ENCODE results near the gene PAX8. TPM values are rescaled to one million over a fixed set of nuclear protein-coding genes. Genes with fewer than 3 reads are reported as not detected.
"Not testable (repeated sequence)": the region's sequence is repeated elsewhere in the genome, so short reads cannot be mapped to it uniquely, and the experiment has no call there.

PAX8 gene
- total RNA-seq, 4 donors from 2014 or later = 2.8 to 23.9 (median 6.0) TPM

GRCh38 chr2:113305146-113305545 is 26.4 kb upstream of the PAX8 start:
- no peak for DNase-seq
- intact Hi-C loops (cut with DNase I; ENCODE audit: low total_unique reads) = no loop called here
- no peak for TF ChIP-seq POLR2A (IDR thresholded peaks at IDR 0.05)
- no peak for TF ChIP-seq CTCF (IDR thresholded peaks at IDR 0.05)
- no peaks in the 10 kb centered on the region for H3K4me1 ChIP-seq
- no peaks in the 10 kb centered on the region for H3K36me3 ChIP-seq
- H3K27ac ChIP-seq = no peak overlapping the region
- H3K4me3 ChIP-seq = no peak overlapping the region
- no peaks in the 10 kb centered on the region for H3K9me3 ChIP-seq
- no peaks in the 10 kb centered on the region for H3K27me3 ChIP-seq

GRCh38 chr2:113304702-113305101 is 26.0 kb upstream of the PAX8 start:
- TF ChIP-seq CTCF (IDR thresholded peaks at IDR 0.05) (no peak), POLR2A (IDR thresholded peaks at IDR 0.05) (no peak)
- no peak for DNase-seq

GRCh38 chr2:113302216-113302980 is 23.7 kb upstream of the PAX8 start:
- H3K36me3 ChIP-seq; DNase-seq; H3K27ac ChIP-seq; H3K9me3 ChIP-seq; H3K4me1 ChIP-seq; H3K4me3 ChIP-seq; H3K27me3 ChIP-seq; intact Hi-C loops (cut with DNase I; ENCODE audit: low total_unique reads): not testable (repeated sequence)

More at GRCh38 chr2:113304702-113305101, 26.0 kb upstream of the PAX8 start:
- Histone ChIP-seq H3K9me3 (no peaks in the 10 kb centered on the region), H3K4me1 (no peaks in the 10 kb centered on the region), H3K36me3 (no peaks in the 10 kb centered on the region), H3K27ac (no peak overlapping the region), H3K27me3 (no peaks in the 10 kb centered on the region), H3K4me3 (no peak overlapping the region)
- intact Hi-C loops (cut with DNase I; ENCODE audit: low total_unique reads) = no loop called here

- TF ChIP-seq POLR2A (IDR thresholded peaks at IDR 0.05) = no peak
- TF ChIP-seq CTCF (IDR thresholded peaks at IDR 0.05) = no peak
- no peaks in the 10 kb centered on the region for H3K4me1 ChIP-seq
- H3K4me3 ChIP-seq = no peak overlapping the region
- H3K27me3 ChIP-seq = no peaks in the 10 kb centered on the region
- intact Hi-C loops (cut with DNase I; ENCODE audit: low total_unique reads) = no loop called here
- H3K36me3 ChIP-seq = no peaks in the 10 kb centered on the region
- no peak overlapping the region for H3K27ac ChIP-seq
- no peaks in the 10 kb centered on the region for H3K9me3 ChIP-seq
- DNase-seq = no peak
These were observed 21.6 kb upstream of the PAX8 start for GRCh38 chr2:113300281-113300680.

GRCh38 chr2:113298176-113298575 is 19.5 kb upstream of the PAX8 start:
- Histone ChIP-seq H3K9me3 (no peaks in the 10 kb centered on the region), H3K27me3 (no peaks in the 10 kb centered on the region), H3K4me1 (no peaks in the 10 kb centered on the region), H3K27ac (no peak overlapping the region), H3K36me3 (no peaks in the 10 kb centered on the region), H3K4me3 (no peak overlapping the region)
- DNase-seq = no peak
- no peak for TF ChIP-seq POLR2A (IDR thresholded peaks at IDR 0.05)
- no peak for TF ChIP-seq CTCF (IDR thresholded peaks at IDR 0.05)
- intact Hi-C loops (cut with DNase I; ENCODE audit: low total_unique reads) = no loop called here

GRCh38 chr2:113297590-113297989 is 18.9 kb upstream of the PAX8 start:
- intact Hi-C loops (cut with DNase I; ENCODE audit: low total_unique reads); DNase-seq; H3K27me3 ChIP-seq; H3K27ac ChIP-seq; H3K4me3 ChIP-seq; H3K36me3 ChIP-seq; H3K4me1 ChIP-seq; H3K9me3 ChIP-seq: not testable (repeated sequence)
